ENCODE results near the gene SPATA9.
"Not testable (repeated sequence)": the region's sequence is repeated elsewhere in the genome, so short reads cannot be mapped to it uniquely, and the experiment has no call there.

Gene SPATA9

GRCh38 chr5:95715799-95716461 is 33.1 kb upstream of the SPATA9 start:
- DNase-seq, result no peak

GRCh38 chr5:95713960-95714710 is 31.3 kb upstream of the SPATA9 start:
- no peak for DNase-seq

GRCh38 chr5:95713246-95713645 is 30.5 kb upstream of the SPATA9 start:
- not testable (repeated sequence) for DNase-seq

GRCh38 chr5:95712347-95712958 is 29.7 kb upstream of the SPATA9 start:
- DNase-seq, result no peak

- no peak for DNase-seq
These were observed 28.9 kb upstream of the SPATA9 start for GRCh38 chr5:95711501-95712346.

- DNase-seq, result not testable (repeated sequence)
These were observed 28.1 kb upstream of the SPATA9 start for GRCh38 chr5:95710651-95711500.

GRCh38 chr5:95709967-95710650 is 27.3 kb upstream of the SPATA9 start:
- DNase-seq, result no peak

GRCh38 chr5:95708876-95709275 is 26.1 kb upstream of the SPATA9 start:
- DNase-seq, result no peak

GRCh38 chr5:95707534-95708188 is 24.9 kb upstream of the SPATA9 start:
- DNase-seq, result not testable (repeated sequence)

GRCh38 chr5:95707055-95707454 is 24.3 kb upstream of the SPATA9 start:
- no peak for DNase-seq

- DNase-seq, result not testable (repeated sequence)
These were observed 23.4 kb upstream of the SPATA9 start for GRCh38 chr5:95706196-95706595.

GRCh38 chr5:95704150-95704549 is 21.4 kb upstream of the SPATA9 start:
- no peak for DNase-seq

- no peak for DNase-seq
These were observed 18.3 kb upstream of the SPATA9 start for GRCh38 chr5:95701074-95701473.

GRCh38 chr5:95699337-95699736 is 16.5 kb upstream of the SPATA9 start:
- no peak for DNase-seq

GRCh38 chr5:95697781-95698681 is 15.2 kb upstream of the SPATA9 start:
- no peak for DNase-seq

GRCh38 chr5:95690333-95690732 is 7.5 kb upstream of the SPATA9 start:
- DNase-seq, result no peak

GRCh38 chr5:95689680-95690079 is 6.9 kb upstream of the SPATA9 start:
- no peak for DNase-seq

GRCh38 chr5:95686651-95687050 is 3.9 kb upstream of the SPATA9 start:
- no peak for DNase-seq

- no peak for DNase-seq
These were observed 1.6 kb upstream of the SPATA9 start for GRCh38 chr5:95684361-95684760.

- no peak for DNase-seq
These were observed 9.7 kb downstream of the SPATA9 start for GRCh38 chr5:95673081-95673480.

Measured in CD4-positive, alpha-beta T cell treated with Interleukin-1 beta for 1 hour (primary cell).